ENCODE measurements around the gene ALB.
"Not testable (repeated sequence)": the region's sequence is repeated elsewhere in the genome, so short reads cannot be mapped to it uniquely, and the experiment has no call there.

Gene ALB

GRCh38 chr4:73381214-73381613, 22.9 kb upstream of the ALB start:
- no peak for DNase-seq (ENCODE audit: extremely low read depth, low read depth)
- TF ChIP-seq CTCF (IDR thresholded peaks at IDR 0.05; ENCODE audit: low read depth, low read length) = no peak

GRCh38 chr4:73383452-73383851, 20.6 kb upstream of the ALB start:
- TF ChIP-seq CTCF (IDR thresholded peaks at IDR 0.05; ENCODE audit: low read depth, low read length) = no peak
- DNase-seq (ENCODE audit: extremely low read depth, low read depth) = no peak

GRCh38 chr4:73387552-73387951, 16.5 kb upstream of the ALB start:
- TF ChIP-seq CTCF (IDR thresholded peaks at IDR 0.05; ENCODE audit: low read depth, low read length) = no peak
- no peak for DNase-seq (ENCODE audit: extremely low read depth, low read depth)

- TF ChIP-seq CTCF (IDR thresholded peaks at IDR 0.05; ENCODE audit: low read depth, low read length) = no peak
- no peak for DNase-seq (ENCODE audit: extremely low read depth, low read depth)
Observed at GRCh38 chr4:73388887-73389286, 15.2 kb upstream of the ALB start.

- DNase-seq (ENCODE audit: extremely low read depth, low read depth) = not testable (repeated sequence)
Observed at GRCh38 chr4:73389663-73390062, 14.4 kb upstream of the ALB start.

- no peak for TF ChIP-seq CTCF (IDR thresholded peaks at IDR 0.05; ENCODE audit: low read depth, low read length)
- DNase-seq (ENCODE audit: extremely low read depth, low read depth) = no peak
Observed at GRCh38 chr4:73391774-73392173, 12.3 kb upstream of the ALB start.

- no peak for DNase-seq (ENCODE audit: extremely low read depth, low read depth)
- no peak for TF ChIP-seq CTCF (IDR thresholded peaks at IDR 0.05; ENCODE audit: low read depth, low read length)
Observed at GRCh38 chr4:73392936-73393335, 11.2 kb upstream of the ALB start.

GRCh38 chr4:73396304-73396703, 7.8 kb upstream of the ALB start:
- DNase-seq (ENCODE audit: extremely low read depth, low read depth) = no peak
- no peak for TF ChIP-seq CTCF (IDR thresholded peaks at IDR 0.05; ENCODE audit: low read depth, low read length)

Data from AG09319 (cell line).